HEK293 (cell line): ENCODE results near the gene TP73.

ENCODE experiments used
- PRDM4 ChIP-seq: fragments of 450-650 bp; formaldehyde crosslinking; IDR thresholded peaks from 2 replicates; pipeline ENCODE4 v1.5.1; 2017; ENCODE audit warnings: missing biosample characterization, missing genetic modification characterization
- ZBTB11 ChIP-seq: fragments of 450-650 bp; formaldehyde crosslinking; conservative IDR thresholded peaks from 2 replicates; pipeline ENCODE4 v1.5.1; 2016; ENCODE audit warnings: low read depth, missing biosample characterization, missing genetic modification characterization
- ZBTB8A ChIP-seq: fragments of 450-650 bp; formaldehyde crosslinking; IDR thresholded peaks from 2 replicates; pipeline ENCODE4 v1.5.1; 2016; ENCODE audit warnings: missing biosample characterization, missing genetic modification characterization
- ZNF112 ChIP-seq: fragments of 450-650 bp; formaldehyde crosslinking; IDR thresholded peaks from 2 replicates; pipeline ENCODE4 v1.5.0; 2017; ENCODE audit warnings: missing biosample characterization, missing genetic modification characterization
- TF ChIP-seq, protein P1 (sequence below): fragments of 450-650 bp; formaldehyde crosslinking; IDR thresholded peaks from 2 replicates; pipeline ENCODE4 v1.5.1; 2016; ENCODE audit warnings: missing biosample characterization, missing genetic modification characterization

DNA sequence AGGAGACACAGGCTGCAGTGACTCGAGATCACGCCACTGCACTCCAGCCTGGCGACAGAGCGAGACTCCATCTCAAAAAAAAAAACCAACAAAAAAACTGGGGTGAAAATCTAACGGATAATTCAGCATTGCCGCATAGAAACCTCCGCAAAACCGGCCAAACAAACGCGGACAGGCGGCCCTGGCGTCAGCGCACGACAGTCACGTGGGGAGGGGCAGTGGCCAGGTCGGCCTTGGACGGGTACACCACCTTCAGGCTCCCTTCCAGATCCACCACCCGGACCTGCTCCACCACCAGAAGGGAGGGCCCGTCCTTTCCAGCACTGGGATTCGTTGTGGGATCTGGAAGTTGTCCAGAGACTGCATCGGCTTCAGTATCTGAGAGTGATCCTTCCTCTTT is 128.6 kb downstream of the TP73 start:
- no peak for TF ChIP-seq ZBTB11 (tag by site-specific recombination)
- TF ChIP-seq, protein P1, sequence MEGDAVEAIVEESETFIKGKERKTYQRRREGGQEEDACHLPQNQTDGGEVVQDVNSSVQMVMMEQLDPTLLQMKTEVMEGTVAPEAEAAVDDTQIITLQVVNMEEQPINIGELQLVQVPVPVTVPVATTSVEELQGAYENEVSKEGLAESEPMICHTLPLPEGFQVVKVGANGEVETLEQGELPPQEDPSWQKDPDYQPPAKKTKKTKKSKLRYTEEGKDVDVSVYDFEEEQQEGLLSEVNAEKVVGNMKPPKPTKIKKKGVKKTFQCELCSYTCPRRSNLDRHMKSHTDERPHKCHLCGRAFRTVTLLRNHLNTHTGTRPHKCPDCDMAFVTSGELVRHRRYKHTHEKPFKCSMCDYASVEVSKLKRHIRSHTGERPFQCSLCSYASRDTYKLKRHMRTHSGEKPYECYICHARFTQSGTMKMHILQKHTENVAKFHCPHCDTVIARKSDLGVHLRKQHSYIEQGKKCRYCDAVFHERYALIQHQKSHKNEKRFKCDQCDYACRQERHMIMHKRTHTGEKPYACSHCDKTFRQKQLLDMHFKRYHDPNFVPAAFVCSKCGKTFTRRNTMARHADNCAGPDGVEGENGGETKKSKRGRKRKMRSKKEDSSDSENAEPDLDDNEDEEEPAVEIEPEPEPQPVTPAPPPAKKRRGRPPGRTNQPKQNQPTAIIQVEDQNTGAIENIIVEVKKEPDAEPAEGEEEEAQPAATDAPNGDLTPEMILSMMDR: no peak
- no peak for TF ChIP-seq ZBTB8A (tag by site-specific recombination)
- TF ChIP-seq PRDM4 (tag by site-specific recombination): no peak
- TF ChIP-seq ZNF112 (tag by site-specific recombination): no peak
